HG02610 (cell line): Measurements from ENCODE around the gene DNLZ.

Experiments
- ATAC-seq: cut with Tn5 transposase; IDR thresholded peaks from one replicate; pipeline ENCODE4 v1.9.1; 2021; ENCODE audit warnings: mild to moderate bottlenecking, moderate library complexity; ENCODE audit not compliant: unreplicated experiment

The DNLZ gene

GRCh38 chr9:136345281-136346156 is 18.0 kb downstream of the DNLZ start:
- no peak for ATAC-seq

GRCh38 chr9:136344544-136345280 is 18.8 kb downstream of the DNLZ start:
- ATAC-seq: no peak

DNA sequence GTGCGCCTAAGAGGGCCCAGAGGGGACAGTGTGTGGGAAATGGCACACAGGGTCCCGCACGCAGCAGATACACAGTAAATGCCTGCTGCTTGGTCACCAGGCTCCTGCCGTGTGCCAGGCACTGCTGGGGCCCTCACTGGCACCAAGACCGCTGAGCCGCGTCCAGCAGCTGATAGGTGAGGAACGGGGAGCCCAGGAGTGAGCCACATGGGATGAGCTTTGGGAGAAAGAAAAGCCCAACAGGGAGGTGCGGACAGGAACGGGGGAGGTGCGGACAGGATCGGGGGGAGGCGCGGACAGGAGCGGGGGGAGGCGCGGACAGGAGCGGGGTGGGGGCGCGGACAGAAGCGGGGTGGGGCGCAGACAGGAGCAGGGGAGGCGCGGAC is 19.7 kb downstream of the DNLZ start:
- no peak for ATAC-seq

DNA sequence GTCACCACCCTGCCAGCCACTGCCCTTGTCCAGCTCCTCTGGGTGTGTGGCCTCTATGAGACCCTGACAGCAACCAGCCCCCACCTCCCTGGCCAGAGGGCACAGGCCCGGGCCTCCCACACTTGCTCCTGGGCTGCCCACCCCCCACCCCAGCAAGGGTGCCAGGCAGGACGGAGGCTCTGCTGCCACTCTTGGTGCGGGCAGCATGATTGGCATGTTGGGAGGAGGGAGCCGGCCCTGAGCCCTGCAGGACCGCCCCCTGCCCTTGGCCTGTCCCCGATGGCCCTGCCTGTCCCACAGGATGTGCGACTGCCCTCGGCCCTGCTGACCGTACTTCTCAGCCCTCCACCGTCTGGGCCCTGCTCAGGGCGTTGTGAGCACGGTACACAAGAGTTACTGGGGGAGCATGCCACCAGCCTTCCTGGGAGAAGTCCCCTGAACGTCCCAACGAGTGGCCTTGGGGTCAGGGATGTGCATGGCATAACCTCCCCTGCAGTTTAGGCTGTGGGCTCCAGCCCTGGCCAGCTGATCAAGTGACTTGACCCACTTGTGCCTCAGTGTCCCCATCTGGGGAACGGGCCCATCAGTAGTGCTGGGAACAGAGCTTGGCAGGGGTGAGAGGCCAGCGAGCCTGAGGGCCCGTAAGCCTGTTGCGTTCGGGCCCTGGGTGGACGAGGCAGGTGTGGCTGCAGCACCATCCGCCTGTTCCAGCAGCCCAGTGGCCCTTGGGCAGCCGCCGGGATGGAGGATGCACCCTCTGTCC is 20.2 kb downstream of the DNLZ start:
- ATAC-seq: no peak

- ATAC-seq: no peak
Measured at GRCh38 chr9:136342181-136343120, 21.1 kb downstream of the DNLZ start.

GRCh38 chr9:136341769-136342168 is 21.8 kb downstream of the DNLZ start:
- ATAC-seq: no peak

DNA sequence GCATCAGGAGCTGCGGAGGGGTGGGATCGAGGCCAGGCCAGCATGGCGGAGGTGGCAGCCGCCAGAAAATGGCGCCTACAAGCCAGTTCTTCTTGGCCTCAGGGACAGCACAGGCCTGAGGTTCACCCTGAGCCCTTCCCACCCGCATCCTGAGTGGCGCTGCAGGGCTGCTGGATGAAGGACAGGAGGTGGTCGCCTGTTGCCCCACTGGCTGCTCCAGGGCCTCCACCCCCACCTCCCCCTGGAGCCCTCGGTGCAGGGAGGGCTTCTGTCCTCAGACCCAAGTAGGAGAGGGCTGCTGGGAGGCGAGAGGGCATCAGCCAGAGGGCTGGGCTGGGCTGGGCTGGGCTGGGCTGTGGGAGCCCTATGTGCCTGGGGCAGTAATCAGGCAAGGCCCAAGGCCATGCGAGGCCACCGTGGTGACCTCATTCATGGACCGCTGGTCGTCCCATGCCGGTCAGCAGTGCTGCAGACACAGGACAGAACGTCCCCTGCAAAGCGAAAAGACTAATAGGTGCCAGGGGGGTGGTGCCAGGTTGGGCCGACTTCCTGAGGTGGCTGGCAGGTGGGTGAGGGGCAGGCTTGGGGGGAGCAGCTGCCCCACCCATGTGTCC is 22.4 kb downstream of the DNLZ start:
- ATAC-seq: no peak

GRCh38 chr9:136340356-136341041 is 23.0 kb downstream of the DNLZ start:
- ATAC-seq: no peak

- ATAC-seq: no peak
Measured at GRCh38 chr9:136339958-136340310, 23.6 kb downstream of the DNLZ start.

- no peak for ATAC-seq
Measured at GRCh38 chr9:136339173-136339957, 24.2 kb downstream of the DNLZ start.

DNA sequence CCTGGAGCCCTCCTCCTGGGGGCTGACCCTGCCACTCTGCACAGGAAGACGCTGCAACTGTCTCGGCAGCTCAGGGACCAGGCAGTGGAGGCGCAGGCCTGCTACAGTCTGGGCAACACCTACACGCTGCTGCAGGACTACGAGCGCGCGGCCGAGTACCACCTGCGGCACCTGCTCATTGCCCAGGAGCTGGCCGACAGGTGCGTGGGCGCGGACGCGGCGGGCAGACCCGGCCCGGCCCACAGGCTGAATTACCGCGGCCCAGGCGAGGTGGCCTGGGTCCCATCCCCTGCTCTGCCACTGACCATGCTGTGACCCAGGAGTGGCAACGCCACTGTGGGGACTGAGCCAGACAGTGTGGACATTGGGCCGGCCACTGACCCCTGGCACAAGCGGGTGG is 25.0 kb downstream of the DNLZ start:
- no peak for ATAC-seq

DNA sequence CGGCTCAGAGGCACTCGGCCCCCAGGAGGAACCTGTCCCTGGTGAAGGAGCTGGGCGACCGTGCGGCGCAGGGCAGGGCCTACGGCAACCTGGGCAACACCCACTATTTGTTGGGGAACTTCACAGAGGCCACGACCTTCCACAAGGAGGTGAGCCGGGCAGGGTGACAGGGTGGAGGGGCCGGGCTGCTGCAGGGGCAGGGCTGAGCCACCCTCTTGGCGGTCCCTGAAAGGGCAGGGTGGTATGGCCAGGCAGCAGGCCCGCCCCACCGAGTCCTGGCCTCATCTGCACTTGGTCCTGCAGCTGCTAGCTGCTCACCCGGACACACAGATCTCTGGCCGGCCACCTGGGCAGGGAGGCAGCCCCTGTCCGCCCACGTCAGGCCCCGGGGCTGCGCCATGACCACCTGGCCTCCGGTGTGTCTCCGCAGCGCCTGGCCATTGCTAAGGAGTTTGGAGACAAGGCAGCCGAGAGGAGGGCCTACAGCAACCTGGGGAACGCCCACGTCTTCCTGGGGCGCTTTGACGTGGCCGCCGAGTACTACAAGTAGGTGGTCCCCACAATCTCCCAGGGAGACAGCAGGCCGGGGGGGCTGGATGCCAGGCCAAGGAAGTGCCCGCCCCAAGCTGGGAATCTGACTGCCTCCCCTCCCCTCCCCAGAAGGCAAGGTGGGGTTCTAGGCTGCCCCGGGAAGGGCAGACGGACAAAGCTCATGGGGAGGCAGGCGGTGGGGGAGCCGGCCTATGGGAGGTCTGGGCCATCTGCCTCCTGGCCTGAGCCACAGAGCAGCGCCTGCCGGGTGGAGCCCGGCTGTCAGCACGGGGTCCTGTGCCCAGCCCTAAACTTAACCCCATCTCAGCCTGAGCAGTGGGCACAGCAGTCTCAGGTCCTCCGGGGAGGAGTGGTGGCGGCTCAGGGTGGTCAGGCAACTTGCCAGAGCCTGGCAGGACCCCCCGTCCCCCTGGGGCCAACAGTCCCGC is 25.8 kb downstream of the DNLZ start:
- no peak for ATAC-seq

DNA sequence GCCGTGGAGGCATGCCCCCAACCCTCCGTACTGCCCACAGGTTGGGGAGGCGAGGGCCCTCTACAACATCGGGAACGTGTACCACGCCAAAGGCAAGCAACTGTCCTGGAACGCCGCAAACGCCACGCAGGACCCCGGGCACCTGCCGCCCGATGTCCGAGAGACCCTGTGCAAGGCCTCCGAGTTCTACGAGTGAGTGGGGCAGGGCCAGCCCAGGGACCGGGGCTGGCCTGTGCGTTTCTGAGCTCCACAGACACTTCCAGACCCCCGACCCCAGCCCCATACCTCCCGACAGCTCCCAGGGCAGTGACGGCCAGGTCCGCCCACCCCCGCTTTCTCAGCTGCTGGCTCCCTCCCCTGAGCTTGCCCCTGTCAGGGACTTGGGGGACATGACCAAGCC is 26.7 kb downstream of the DNLZ start:
- no peak for ATAC-seq

- no peak for ATAC-seq
Measured at GRCh38 chr9:136336156-136336870, 27.2 kb downstream of the DNLZ start.

GRCh38 chr9:136335296-136336155 is 28.0 kb downstream of the DNLZ start:
- ATAC-seq: no peak

GRCh38 chr9:136334541-136334940 is 29.0 kb downstream of the DNLZ start:
- no peak for ATAC-seq
